ENCODE results near the gene CLSTN2. TPM values are rescaled to one million over a fixed set of nuclear protein-coding genes. Genes with fewer than 3 reads are reported as not detected.

CLSTN2 gene
- total RNA-seq, 1 experiment from 2014 or later = 0.68 TPM

GRCh38 chr3:140338916-140339315, 403.9 kb downstream of the CLSTN2 start:
- Histone ChIP-seq H3K79me2 (ENCODE audit: insufficient read depth, low read length) (no peaks in the 10 kb centered on the region), H2BK15ac (ENCODE audit: low read depth, low read length) (no peak overlapping the region)
- no peak for TF ChIP-seq CTCF (conservative IDR thresholded peaks at IDR 0.05)

More at GRCh38 chr3:140338916-140339315, 403.9 kb downstream of the CLSTN2 start:
- WGBS (ENCODE audit: extremely low coverage, insufficient read length, low lambda C conversion rate) = no CpG with 5 or more reads among the region's 6 CpGs
- H3T11ph ChIP-seq (ENCODE audit: low read length) = no peak overlapping the region
- no peaks in the 10 kb centered on the region for H3K79me1 ChIP-seq (ENCODE audit: insufficient read depth, low read depth, low read length, poor library complexity, severe bottlenecking)
- Mint-ChIP-seq H3K4me3 (no peak overlapping the region), H3K9me3 (no peaks in the 10 kb centered on the region), H3K36me3 (ENCODE audit: insufficient read depth in 1 of 3, low read depth in 3 of 3) (peaks cover 0 to 4% (median 0%) of the 10 kb centered on the region in 3 experiments; a peak in 1 of 7 replicates), H3K27me3 (ENCODE audit: low read depth) (peaks cover 2% of the 10 kb centered on the region), H3K4me1 (peaks cover 31 to 44% of the 10 kb centered on the region in 2 experiments), H3K27ac (peak overlapping the region in 1 of 3 experiments; percentile 40; a peak in 1 of 7 replicates)
- H2BK12ac ChIP-seq (ENCODE audit: insufficient read length, low read depth, low read length) = no peak overlapping the region
- H3K4ac ChIP-seq (ENCODE audit: low read depth, low read length) = no peak overlapping the region
- H4K8ac ChIP-seq (replicated peaks; ENCODE audit: insufficient read length, low read depth, low read length) = no peak overlapping the region
- H3K4me2 ChIP-seq (ENCODE audit: insufficient read depth, insufficient read length, low read length) = no peak overlapping the region
- H2BK120ac ChIP-seq (ENCODE audit: low read depth, low read length, poor library complexity, severe bottlenecking) = no peak overlapping the region
- H3K4me1 ChIP-seq (ENCODE audit: insufficient read depth, low read length) = peaks cover 14% of the 10 kb centered on the region
- no peak overlapping the region for H2BK5ac ChIP-seq (ENCODE audit: insufficient read length, low read length)
- H3K27ac ChIP-seq (ENCODE audit: insufficient read length, low read depth, low read length) = no peak overlapping the region
- no peak overlapping the region for H2AK5ac ChIP-seq (ENCODE audit: insufficient read length, low read length)
- H4K91ac ChIP-seq (ENCODE audit: insufficient read length, low read depth, low read length) = no peak overlapping the region
- H3K14ac ChIP-seq (ENCODE audit: insufficient read depth, low read length) = no peak overlapping the region
- no peaks in the 10 kb centered on the region for H4K20me1 ChIP-seq (ENCODE audit: control insufficient read depth, insufficient read depth, insufficient read length)
- H3K9me3 ChIP-seq (ENCODE audit: control insufficient read depth, low read depth, low read length) = no peaks in the 10 kb centered on the region
- H3K27me3 ChIP-seq (ENCODE audit: insufficient read depth, low read length) = no peaks in the 10 kb centered on the region
- H3K56ac ChIP-seq (ENCODE audit: insufficient read length, low read depth, low read length) = no peak overlapping the region
- H3K9ac ChIP-seq (ENCODE audit: extremely low read depth, insufficient read length, low read length) = no peak overlapping the region
- no peak for DNase-seq
- H4K5ac ChIP-seq (ENCODE audit: insufficient read length, low read depth, low read length) = no peak overlapping the region
- no peak overlapping the region for H3K18ac ChIP-seq (ENCODE audit: insufficient read length, low read depth, low read length)
- H3K23me2 ChIP-seq (ENCODE audit: insufficient read length, low read depth, low read length, poor library complexity, severe bottlenecking) = no peaks in the 10 kb centered on the region
- H2AFZ ChIP-seq (ENCODE audit: low read length) = no peak overlapping the region
- H2BK20ac ChIP-seq (ENCODE audit: low read depth, low read length, poor library complexity, severe bottlenecking) = no peak overlapping the region
- no peak overlapping the region for H3K23ac ChIP-seq (ENCODE audit: insufficient read length, low read depth, low read length)

Data from H9 (cell line).